Astrocyte of the hippocampus (primary cell): ENCODE data around the gene PHETA1.
A peak's percentile ranks its signal among the peaks of the same experiment; 100 is the strongest.
"Not testable (repeated sequence)": the region's sequence is repeated elsewhere in the genome, so short reads cannot be mapped to it uniquely, and the experiment has no call there.

Experiments
- DNase-seq: peaks from one replicate; pipeline ENCODE4 v3.0.0; 2011; ENCODE audit warnings: low read depth, low spot score

PHETA1 gene

DNA sequence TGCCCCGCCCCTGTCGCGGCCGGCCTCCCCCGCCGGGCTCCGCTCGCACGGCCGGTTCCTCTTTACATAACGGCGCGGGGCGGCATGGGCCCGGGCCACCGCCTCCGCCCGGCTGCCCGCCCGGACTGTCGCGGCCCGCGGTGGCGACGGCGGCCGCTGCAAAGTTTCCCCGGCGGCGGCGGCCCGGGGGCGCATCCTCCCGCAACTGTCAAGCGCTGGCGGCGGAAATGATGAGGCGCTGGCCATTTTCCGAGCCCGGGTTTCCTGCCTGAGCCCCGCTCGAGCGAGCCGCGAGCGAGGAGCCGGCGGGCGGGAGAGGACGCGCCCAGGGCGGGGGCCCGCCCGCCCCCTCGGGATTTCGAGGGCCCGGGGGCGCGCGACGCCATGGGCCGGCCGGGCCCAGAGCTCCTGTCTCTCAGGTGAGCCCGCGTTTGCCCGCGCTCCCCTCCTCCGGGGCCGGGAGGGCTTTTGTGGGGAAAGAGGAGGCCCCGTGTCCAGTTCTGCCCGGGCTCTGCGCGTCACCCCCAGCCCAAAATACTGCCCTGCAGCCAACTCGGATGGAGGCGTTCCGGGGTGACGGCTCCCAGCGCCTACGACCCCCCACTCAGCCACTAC is 37.1 kb upstream of the PHETA1 start, which contains the start of gene SH2B3:
SH2B3 (plus strand) TSS at position 65 of the 615 bp plus-strand sequence. CDS start 12,223 bp downstream, outside the sequence.
- no peak for DNase-seq

DNA sequence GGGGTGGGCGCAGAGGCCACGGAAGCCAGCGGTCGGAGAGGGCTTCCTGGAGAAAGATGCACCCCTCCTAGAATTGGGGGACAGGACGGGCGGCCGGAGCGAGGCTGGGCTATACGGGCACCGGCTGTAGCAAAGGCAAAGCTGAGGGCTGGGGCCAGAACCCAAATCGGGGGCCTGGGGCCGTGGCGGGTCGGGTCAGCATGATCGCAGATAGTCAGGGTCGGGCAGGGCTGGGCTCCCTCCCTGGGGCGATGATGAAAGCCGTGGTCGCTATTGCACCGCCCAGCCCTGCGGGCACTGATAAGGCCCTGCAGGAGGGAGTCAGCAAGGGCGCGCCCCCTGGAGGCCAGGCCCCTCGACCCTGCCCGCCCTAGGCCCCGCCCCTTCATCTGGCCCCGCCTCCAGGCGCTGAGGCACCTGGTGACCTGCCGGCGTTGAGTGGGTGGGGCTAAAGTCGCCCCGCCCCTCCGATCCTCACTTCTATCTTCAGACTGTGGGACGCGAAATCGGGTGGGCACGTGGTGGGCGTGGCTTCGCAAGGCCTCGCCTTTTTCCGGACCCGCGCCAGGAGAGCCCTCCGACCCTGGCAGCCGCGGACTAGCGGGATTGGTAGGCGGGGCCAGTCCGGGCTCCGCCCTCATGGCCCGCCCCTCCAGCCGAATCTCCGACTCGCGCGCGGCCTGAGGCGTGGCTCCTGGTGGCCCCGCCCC is 36.4 kb upstream of the PHETA1 start:
- DNase-seq = peak; percentile 96

DNA sequence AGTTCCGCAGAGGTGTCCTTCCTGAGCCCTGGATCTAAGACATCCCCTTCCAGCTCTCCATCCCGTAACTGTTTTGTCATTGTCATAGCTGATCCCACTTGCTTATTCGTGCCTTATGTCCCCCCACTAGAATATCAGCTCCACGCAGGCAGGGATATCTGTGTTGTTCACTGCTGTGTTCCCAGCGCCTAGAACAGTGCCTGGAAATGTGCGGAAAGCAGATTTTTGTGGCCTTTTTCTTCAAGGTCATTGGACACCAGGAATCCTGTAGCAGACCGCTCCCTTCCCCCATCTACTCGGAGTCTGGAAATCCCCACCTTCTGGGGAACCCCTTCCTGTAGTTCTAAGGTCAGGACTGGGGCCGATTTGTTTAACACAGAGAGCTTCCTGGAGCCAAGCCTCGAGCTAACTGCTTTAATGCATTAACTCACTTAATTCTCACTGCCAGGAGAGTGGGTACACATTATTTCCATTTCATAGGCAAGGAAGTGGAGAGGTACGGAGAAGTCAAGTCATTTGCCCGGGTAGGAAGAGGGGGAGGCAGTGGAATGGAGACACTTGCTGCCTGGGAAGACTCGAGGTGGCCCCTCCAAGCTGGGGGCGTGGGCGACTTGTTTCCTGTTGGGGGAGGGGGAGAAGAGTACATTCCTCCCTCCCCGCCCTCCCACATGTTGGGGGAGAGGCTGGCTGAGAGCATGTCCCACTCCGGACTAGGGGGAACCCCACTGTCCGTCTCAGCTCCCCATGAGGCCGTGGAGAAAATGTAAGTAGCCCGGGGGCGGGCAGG is 35.7 kb upstream of the PHETA1 start:
- peak; percentile 40 for DNase-seq

DNA sequence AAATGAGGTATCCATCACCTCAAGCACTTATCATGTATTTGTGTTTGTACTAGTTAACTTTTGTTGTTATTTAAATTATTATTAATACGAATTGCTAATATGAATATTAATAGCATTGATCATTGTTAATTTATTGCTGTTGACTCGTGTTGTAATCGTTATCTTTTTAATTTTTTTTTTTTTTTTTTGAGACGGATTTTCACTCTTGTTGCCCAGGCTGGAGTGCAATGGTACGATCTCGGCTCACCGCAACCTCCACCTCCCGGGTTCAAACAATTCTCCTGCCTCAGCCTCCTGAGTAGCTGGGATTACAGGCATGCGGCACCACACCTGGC is 33.6 kb upstream of the PHETA1 start:
- not testable (repeated sequence) for DNase-seq

DNA sequence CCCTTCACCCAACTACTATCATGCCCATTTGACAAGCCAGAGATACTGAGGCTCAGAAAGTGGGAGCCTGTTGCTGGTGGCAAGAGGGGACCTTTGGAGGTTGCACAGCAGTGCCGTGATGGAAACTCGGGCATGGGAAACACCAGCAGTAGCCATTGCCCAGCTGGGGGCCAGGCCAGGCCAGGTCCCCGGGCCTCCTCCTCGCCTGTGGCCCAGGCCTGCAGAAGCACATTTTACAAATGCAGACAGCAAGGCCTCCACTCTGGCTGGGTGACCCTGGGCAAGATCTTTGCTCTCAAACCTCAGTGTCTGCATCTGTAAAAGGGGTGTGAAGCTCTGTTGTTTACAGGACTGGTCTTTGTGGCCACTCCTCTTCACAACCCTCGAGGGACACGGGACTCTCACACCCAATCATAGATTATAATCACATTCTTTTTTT is 32.3 kb upstream of the PHETA1 start:
- DNase-seq = no peak

DNA sequence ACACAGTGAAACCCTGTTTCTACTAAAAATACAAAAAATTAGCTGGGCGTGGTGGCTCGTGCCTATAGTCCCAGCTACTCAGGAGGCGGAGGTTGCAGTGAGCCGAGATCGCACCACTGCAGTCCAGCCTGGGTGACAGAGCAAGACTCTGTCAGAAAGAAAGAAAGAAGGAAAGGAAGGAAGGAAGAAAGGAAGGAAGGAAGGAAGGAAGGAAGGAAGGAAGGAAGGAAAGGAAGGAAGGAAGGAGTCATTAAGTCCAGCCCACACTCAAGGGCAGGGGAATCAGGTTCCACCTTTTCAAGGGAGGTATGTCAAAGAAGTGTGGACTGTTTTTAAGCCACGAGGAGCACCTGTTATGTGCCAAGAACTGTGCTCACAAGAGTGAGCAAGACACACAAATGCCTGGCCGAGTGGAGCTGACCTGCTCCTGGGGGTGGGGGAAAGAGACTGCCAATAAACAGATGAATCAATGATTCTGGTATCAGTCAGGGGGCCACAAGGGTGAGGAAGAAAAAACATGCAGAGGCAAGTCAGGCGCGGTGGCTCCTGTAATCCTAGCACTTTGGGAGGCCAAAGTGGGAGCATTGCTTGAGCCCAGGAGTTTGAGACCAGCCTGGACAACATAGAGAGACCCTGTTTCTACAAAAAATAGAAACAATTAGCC is 31.0 kb upstream of the PHETA1 start:
- DNase-seq = not testable (repeated sequence)

DNA sequence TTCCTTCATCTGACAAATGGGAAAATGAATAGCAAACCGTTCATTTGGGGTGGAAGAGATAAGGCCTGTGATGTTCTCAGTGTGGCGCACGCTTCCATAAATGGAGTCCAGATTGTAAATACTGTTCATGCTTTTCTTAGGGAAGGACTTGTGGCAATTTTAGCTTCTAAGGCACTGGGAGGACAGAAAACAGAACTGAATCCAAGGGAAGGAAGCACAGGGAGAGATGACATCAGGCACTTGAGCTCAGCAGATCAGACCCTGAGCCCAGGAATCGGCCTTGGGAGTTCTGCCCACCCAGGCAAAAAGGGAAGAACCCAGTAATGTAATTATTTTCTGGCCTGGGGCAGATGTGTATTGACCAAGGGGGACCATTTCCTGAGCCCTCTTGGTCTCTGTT is 29.6 kb upstream of the PHETA1 start:
- no peak for DNase-seq

DNA sequence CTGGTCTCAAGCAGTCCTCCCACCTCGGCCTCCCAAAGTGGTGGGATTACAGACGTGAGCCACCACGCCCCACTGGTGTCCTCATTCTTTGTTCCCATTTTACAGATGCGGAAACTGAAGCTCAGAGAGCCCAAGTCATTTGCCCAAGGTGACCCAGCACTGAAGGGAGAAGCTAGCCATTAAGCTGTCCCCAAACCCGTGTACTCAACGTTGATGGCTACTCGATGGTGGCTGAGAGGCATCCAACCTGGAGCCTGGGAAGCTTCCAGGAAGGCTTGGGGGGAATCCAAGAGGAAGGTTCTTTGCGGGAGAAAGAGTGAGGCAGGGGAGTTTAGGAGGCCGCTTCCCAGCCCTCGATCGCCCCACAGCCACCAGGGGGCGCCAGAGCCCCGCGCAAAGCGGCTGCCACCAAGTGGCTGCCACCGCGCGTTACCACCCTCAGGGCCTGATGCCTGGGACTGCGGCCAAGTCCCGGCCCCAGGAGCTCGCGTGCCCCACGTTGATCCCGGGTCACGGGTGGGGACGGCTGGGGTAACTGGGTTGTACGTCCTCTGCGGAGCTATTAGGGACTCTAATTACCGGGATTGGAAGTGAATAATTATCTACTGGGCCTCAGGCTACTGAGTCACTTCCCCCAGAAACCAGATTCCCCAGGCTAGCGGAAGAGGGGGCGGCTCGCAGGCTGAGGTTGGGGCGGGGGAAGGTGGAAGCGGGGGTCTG is 28.0 kb upstream of the PHETA1 start:
- DNase-seq = peak; percentile 93

DNA sequence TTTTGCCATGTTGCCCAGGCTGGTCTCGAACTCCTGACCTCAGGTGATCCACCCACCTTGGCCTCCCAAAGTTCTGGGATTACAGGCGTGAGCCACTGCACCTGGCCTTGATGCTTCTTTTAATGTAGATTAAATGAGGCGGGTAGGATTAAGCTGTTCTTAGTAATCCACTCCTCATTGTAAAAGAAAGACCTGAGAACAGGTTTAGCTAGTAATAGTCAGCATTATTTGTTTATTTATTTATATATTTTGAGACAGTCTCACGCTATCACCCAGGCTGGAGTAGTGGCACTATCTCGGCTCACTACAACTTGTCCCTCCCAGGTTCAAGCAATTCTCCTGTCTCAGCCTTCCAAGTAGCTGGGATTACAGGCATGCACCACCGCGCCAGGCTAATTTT is 27.4 kb upstream of the PHETA1 start:
- DNase-seq = not testable (repeated sequence)

DNA sequence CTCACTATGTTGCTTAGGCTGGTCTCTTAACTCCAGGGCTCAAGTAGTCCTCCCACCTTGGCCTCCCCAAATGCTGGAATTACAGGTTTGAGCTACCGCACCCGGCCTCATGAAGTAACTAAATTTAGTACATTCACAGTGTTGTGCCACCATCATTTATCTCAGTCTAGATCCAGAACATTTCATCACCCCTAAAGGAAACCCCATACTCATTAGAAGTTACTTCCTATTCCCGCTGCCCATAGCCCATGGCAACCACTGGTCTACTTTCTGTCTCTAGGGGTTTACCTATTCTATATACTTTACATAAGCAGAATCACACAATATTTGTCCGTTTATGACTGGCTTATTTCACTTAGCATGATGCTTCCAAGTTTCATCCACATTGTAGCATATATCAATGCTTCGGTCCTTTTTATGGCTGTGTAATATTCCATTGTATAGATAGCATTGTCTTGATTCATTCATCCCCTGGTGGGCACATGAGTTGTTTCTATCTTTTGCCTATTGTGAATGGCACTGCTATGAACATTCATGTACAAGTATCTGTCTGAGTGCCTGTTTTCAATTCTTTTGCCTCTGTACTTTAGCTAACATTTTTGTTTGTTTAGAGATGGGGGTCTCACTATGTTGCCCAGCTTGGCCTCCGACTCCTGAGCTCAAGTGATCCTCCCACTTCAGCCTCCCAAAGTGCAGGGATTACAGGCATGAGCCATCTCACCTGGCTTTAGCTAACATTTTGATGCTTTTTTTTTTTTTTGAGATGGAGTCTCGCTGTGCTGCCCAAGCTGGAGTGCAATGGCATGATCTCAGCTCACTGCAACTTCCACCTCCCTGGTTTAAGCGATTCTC is 26.7 kb upstream of the PHETA1 start:
- no peak for DNase-seq

DNA sequence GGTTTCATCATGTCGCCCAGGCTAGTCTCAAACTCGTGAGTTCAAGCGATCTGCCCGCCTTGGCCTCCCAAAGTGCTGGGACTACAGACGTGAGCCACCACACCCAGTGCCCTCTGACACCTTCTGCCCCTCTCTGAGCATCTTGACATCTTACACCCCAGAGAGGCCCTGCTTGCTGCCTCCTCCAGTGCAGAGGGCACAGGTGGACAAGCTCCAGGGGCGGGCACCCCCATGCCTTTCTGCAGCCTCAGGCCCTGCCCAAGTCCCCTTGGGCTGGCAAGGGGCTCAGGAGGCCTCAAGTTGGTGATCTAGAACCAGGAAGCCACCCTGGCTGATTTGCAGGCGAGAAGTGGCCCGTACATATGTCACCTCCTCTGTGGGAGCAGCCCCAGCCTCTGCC is 25.6 kb upstream of the PHETA1 start:
- no peak for DNase-seq

DNA sequence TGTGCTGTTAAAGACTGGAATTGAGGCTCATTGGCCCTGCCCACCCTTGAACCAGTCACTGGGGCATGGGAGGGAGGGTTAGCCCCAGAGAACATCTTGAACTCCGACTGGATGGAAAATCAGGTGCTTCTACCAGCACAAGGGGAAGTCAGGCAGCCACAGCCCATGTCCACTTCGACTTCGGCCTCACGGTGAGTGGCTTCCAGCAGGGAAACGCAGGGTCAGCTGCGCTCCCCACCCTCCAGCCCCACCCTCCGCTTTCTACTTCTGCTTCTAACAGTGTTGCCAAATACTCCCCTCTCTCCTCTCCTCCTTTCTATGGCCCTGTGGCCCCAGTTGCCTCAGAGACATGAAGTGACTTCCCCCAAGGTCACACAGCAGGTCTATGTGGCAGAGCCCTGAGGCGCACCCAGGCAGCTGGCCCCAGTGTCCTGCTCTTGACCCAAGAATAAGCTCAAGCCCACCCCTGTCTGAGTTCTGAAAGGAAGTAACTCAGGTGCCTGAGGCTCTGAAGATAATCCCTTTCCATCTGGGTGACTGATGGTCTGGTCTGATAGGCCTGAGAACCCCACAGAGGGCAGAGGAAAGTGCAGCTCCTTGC is 24.9 kb upstream of the PHETA1 start:
- DNase-seq = no peak

DNA sequence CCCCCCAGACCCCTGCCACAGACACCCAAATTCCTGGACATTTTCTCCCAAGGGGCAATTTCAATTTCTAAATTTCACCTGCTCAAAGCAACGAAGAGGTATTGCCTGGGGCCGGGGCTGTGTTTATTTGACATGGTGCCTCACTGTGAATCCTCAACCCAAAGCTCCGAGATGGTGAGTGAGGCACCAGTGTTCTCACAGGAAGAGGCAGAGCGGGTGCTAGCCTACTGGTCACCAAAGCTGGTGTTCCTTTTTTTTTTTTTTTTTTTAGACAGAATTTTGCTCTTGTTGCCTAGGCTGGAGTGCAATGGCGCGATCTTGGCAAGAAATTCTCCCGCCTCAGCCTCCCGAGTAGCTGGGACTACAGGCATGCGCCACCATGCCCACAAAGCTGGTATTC is 22.0 kb upstream of the PHETA1 start:
- DNase-seq = no peak

DNA sequence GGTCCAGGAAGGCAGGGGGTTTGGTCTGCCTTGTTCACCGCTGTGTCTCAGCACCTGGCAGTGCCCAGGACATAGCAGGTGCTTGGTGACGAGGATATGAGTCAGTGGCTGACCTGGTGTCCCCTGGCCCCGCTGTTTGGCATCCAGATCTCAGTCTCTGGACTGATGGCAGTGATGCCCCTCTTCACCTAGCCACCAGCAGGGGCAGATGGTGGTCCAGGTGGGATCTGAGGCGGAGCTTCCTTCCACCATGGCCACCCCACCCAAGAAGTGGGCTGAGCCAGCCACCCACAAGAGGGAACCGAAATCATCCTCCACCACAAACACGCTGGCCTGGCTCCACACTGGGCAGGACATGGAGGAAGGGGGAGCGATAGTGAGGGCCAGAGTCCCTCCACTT is 20.7 kb upstream of the PHETA1 start:
- DNase-seq = no peak

DNA sequence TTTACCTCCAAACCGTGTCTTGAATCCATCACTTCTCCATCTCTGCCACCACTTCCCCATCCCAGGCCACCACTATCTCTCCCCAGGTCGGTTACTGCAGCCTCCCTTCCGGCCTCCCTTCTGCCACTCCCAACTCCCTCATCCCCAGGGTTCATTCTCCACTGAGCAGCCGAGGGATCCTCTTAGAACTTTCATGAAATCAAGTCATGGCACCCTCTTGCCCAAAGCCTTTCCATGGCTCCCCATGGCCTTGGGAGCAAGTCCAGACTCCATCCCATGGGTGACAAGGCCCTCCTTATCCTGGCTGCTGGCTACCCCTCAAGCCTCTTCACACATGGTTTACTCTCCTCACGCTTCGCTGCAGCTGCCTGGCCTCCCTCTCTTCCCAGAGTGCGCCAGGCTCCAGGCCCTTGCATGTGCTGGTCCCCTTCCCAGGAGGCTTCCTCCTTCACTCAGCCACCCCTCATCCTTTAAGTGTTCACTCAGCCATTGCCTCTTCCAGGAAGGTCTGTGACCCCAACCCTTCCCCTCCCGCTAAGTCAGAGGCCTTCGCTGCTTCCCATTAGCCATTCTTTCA is 18.9 kb upstream of the PHETA1 start:
- peak; percentile 26 for DNase-seq

DNA sequence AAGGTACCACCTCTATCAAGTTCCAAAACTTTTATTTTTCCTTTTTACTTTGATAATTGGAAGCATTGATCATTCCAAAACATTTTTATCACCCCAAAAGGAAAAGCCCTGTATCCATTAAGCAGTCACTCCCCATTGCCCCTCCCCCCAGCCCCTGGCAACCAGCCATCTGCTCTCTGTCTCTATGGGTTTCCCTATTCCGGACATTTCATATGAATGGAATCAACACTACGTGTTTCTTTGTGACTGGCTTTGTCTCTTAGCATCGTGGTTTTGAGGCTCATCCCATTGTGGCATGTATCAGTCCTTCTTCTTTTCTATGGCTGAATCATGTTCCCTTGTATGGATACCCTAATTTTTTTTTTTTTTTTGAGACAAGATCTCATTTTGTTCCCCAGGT is 18.0 kb upstream of the PHETA1 start:
- no peak for DNase-seq

DNA sequence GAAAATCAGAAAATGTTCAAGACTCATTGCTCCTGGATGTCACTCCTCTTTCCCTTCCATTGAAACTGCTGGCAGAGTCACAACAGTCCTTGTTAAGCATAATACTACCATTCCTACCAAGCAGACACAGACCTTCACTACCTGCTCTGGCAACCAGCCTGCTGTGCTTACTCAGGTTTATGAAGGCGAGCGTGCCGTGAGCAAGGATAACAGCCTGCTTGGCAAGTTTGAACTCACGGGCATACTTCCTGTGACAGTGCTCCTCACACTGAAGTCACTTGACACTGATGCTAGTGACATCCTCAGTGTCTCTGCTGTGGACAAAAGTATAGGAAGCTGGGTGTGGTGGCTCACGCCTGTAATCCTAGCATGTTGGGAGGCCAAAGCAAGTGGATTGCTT is 15.7 kb upstream of the PHETA1 start:
- no peak for DNase-seq

DNA sequence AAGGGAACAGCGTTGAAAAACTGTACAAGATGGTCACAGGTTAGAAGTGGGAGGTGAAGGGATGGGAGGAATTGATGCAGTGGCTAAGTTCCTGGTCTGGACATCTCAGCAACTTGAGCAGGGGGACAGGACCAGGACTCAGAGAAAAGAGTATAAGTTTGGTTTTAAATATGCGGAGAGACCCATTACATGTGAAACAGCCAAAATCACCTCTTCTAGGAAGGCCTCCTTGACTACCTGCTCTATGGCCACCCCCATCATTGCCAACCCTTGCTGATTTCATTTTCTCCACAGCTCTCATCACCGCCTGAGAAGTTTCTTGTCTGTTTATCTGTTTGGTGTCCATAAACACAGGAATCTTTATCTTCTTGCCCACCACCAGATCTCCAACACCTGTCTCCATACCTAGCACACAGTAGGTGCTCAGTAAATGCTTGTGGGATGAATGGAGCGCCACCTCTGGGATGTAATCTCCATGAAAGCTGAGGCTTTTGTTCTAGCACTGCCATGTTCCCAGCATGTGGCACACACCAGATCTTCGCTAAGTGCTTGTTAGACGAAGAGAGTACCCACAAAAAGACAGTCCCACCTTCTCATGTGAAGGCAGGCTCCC is 11.2 kb upstream of the PHETA1 start:
- no peak for DNase-seq

DNA sequence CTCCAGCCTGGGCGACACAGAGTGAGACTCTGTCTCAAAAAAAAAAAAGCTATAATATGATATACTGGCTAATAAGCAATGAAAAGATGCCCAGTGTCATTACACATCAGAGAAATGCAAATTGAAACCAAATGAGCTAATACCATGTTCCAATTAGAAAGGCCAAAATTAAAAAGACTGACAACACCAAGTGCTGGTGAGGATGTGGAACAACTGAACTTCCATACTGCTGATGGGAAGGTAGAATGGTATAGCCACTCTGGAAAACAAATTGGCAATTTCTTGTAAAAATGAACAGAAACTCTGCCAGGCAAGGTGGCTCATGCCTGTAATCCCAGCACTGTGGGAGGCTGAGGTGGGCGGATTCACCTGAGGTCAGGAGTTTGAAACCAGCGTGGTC is 8.5 kb upstream of the PHETA1 start:
- no peak for DNase-seq
